MG63 (cell line): ENCODE results near the gene PPM1J. TPM values are rescaled to one million over a fixed set of nuclear protein-coding genes. Genes with fewer than 3 reads are reported as not detected.

Experiments used
- DNase-seq: peaks from one replicate; pipeline ENCODE4 v3.0.0-alpha.2; 2020
- H3K27me3 ChIP-seq: fragments of 250-450 bp; sonication (Bioruptor Pico); 2 replicates; pipeline ENCODE4 v1.5.1; 2020; ENCODE audit warnings: mild to moderate bottlenecking, moderate library complexity
- H3K36me3 ChIP-seq: fragments of 250-450 bp; sonication (Bioruptor Pico); 2 replicates; pipeline ENCODE4 v1.5.1; 2020; ENCODE audit warnings: mild to moderate bottlenecking, moderate library complexity
- H3K4me3 ChIP-seq: fragments of 250-450 bp; sonication (Bioruptor Pico); 2 replicates; pipeline ENCODE4 v1.5.1; 2020; ENCODE audit warnings: mild to moderate bottlenecking, moderate library complexity
- H3K9me3 ChIP-seq: fragments of 250-450 bp; sonication (Bioruptor Pico); 2 replicates; pipeline ENCODE4 v1.5.1; 2020; ENCODE audit warnings: mild to moderate bottlenecking, moderate library complexity
- total RNA-seq: library from RNA; depleted of rRNA; stranded (reverse); fragments of >200 nt; shearing (Covaris generic); gene quantifications from 2 replicates; pipeline ENCODE4 v1.2.3, GENCODE V29; 2014; ENCODE audit warnings: low replicate concordance

The PPM1J gene
- total RNA-seq, 1 experiment from 2014 or later: 2.7 TPM

DNA sequence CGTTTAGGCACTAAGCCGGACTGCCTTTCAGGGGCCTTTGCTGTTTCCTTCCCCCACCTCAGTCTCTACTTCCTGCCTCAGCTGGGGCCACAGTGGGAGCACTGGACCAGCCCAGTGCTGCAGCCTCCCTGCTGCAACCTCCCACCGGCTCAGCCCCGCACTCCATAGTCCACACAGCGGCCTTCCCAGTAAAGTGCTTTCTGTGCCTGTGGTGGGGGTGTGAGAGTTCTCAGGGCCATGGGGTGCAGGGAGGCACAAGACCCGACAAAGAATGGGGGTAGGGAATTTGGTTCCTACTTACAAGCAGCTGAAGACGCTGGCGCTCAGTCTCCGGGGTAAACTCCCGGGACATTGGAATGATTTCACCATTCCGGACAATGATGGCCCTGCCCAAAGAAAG, 3.5 kb downstream of the PPM1J start:
- no peaks in the 10 kb centered on the region; the same call in 1 of the 2 replicates for H3K36me3 ChIP-seq
- H3K27me3 ChIP-seq: peaks cover 5% of the 10 kb centered on the region; the same call in 1 of the 2 replicates
- no peaks in the 10 kb centered on the region for H3K9me3 ChIP-seq
- DNase-seq: no peak
- H3K4me3 ChIP-seq: no peak overlapping the region

- H3K4me3 ChIP-seq: no peak overlapping the region
- no peaks in the 10 kb centered on the region for H3K9me3 ChIP-seq
- H3K36me3 ChIP-seq: peaks cover under 1% of the 10 kb centered on the region; the same call in 1 of the 2 replicates
- no peak for DNase-seq
- H3K27me3 ChIP-seq: peaks cover 5% of the 10 kb centered on the region; the same call in 1 of the 2 replicates
Measured at GRCh38 chr1:112711041-112711440, 4.1 kb downstream of the PPM1J start.

DNA sequence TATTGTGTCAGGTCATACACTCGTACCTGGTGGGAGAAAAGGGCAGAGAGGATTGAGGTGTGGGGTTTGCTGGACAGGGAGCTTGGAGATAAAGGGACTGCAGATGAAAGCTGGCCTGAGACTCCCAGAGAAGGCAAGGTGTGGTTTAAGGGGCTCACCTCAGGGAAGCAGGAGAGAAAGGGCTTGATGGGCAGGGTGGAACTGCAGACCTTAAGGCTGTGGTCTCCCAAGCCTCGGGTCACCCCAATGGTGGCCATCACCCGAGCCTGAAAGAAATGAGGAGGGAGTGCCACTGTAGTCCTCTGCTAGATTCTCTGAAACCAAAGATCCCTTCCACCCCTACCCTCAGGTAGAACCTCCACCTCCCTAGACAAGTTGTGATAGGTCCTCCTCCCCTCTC, 4.5 kb downstream of the PPM1J start:
- Histone ChIP-seq H3K9me3 (no peaks in the 10 kb centered on the region), H3K4me3 (no peak overlapping the region), H3K36me3 (peaks cover 5% of the 10 kb centered on the region; the same call in 1 of the 2 replicates), H3K27me3 (peaks cover 5% of the 10 kb centered on the region; the same call in 1 of the 2 replicates)
- no peak for DNase-seq

GRCh38 chr1:112710159-112710558, 5.0 kb downstream of the PPM1J start:
- H3K9me3 ChIP-seq: no peaks in the 10 kb centered on the region
- H3K4me3 ChIP-seq: no peak overlapping the region
- H3K36me3 ChIP-seq: peaks cover 9% of the 10 kb centered on the region; the same call in 1 of the 2 replicates
- peaks cover 5% of the 10 kb centered on the region; the same call in 1 of the 2 replicates for H3K27me3 ChIP-seq
- no peak for DNase-seq

- DNase-seq: no peak
Measured at GRCh38 chr1:112708489-112708888, 6.6 kb downstream of the PPM1J start.

DNA sequence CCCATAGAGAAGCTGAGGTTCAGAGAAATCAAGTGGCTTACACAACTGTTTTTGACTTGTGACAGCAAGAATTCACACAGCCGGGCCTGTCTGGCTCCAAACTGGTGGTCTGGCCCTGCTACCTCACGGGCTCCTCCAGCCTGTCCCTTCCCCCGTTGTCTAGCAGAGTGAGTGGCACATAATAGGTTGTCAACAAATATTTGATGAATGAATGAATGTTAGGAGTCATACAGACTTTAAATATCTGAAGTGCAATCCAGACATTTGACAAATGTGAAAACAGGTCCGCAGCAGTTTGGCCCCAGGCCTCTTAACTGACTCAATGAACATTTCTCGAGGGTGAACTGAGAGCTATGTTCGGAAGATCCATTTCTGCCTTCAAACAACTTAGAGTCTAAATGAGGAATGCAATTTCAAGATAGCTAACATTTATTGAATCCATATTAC, 7.1 kb downstream of the PPM1J start:
- Histone ChIP-seq H3K36me3 (peaks cover 23% of the 10 kb centered on the region), H3K27me3 (no peaks in the 10 kb centered on the region), H3K4me3 (no peak overlapping the region), H3K9me3 (no peaks in the 10 kb centered on the region)
- DNase-seq: no peak

More at GRCh38 chr1:112708489-112708888, 6.6 kb downstream of the PPM1J start:
- Histone ChIP-seq H3K36me3 (peaks cover 20% of the 10 kb centered on the region), H3K27me3 (no peaks in the 10 kb centered on the region), H3K4me3 (no peak overlapping the region), H3K9me3 (no peaks in the 10 kb centered on the region)

- Histone ChIP-seq H3K4me3 (peak overlapping the region; percentile 82), H3K36me3 (peaks cover 29% of the 10 kb centered on the region), H3K9me3 (no peaks in the 10 kb centered on the region), H3K27me3 (no peaks in the 10 kb centered on the region)
- peak; percentile 93 for DNase-seq
Measured at GRCh38 chr1:112707221-112708001, 7.7 kb downstream of the PPM1J start.

DNA sequence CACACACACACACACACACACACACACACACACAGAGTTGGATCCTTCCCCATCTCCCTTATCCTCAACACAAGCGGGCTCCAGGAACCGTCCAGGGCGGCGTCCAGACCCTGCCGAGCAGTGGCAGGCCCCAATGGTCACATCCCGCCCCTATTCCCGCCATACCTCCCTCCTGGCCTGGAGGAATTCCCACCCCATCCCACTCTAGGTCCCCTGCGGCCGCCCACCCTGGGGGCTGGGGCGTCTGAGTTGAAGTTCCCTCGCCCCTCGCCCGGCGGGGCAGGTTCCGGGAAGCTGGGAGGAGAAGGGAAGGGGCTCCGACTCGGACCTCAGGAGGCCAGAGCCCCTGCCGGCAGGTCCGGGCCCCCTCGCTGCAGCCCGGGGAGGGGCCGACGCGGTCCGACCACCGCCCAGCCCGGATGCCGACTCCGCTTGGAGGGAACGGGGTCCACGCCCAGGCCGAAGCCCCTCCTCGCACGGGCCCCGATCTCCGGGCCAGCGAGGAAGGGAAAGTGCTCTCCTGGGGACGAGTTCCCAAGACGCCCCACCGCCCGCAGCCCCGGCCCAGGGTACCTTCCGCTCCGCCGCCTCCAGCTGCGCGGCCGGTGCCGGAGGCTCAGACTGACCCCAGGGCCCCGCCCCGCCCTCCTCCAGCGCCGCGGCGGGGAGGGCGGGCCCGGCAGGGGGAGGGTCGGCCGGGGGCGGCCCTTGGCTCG, 8.5 kb downstream of the PPM1J start, which contains the start of gene RHOC:
Gene RHOC (minus strand): TSS at position 623 of the 716 bp plus-strand sequence. CDS start 3,328 bp downstream, outside the sequence.
- Histone ChIP-seq H3K36me3 (peaks cover 37% of the 10 kb centered on the region), H3K9me3 (no peaks in the 10 kb centered on the region), H3K27me3 (no peaks in the 10 kb centered on the region), H3K4me3 (peak within 1 kb of the TSS; percentile 82)
- DNase-seq: peak; percentile 76

- Histone ChIP-seq H3K4me3 (peak overlapping the region; percentile 82), H3K36me3 (peaks cover 52% of the 10 kb centered on the region), H3K9me3 (no peaks in the 10 kb centered on the region), H3K27me3 (no peaks in the 10 kb centered on the region)
- DNase-seq: peak; percentile 99
Measured at GRCh38 chr1:112704934-112705627, 10.1 kb downstream of the PPM1J start.

DNA sequence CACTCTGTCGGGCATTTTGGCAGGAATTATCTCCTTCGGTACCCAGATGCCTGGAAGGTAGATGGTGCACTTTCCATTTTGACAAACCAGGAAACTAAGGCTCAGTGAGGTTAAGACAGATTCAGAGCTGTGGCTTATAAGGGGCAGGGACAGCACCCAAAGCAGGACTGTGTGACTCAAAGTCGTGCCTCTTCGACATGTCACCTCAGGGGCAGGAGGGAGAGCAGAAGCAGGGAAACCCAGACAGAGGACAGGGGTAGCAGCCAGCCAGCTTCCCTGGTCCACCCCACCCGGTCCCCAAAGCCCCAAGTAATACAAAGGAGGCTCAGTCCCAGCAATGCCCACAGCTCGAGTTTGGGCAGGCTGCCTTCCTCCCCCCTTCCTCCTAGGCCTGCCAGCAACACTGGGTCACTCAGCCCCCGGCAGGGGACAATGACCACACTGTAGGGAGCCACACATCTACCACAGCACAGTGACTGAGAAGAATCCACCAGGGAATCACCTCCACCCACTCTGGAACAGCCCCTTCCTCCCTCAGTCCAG, 10.7 kb downstream of the PPM1J start:
- no peak for DNase-seq
- Histone ChIP-seq H3K4me3 (peak overlapping the region; percentile 82), H3K9me3 (no peaks in the 10 kb centered on the region), H3K27me3 (no peaks in the 10 kb centered on the region), H3K36me3 (peaks cover 58% of the 10 kb centered on the region)

DNA sequence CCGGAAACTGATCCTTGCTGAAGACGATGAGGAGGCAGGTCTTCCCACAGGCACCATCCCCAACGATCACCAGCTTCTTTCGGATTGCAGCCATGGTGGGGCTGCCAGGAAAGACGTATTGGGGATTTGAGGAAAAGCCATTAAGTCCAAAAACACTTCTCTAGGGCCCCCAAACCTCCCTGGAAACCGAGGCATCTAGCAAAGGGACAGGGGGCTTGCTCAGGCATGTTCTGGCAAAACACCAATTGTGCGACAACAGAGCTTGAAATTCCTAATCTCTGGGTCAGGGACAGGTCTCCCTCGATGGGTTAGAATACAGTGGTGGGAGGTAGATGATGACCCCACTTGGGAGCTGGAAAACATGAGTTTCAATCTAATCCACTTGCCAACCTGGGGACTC, 11.4 kb downstream of the PPM1J start:
- peaks cover 65% of the 10 kb centered on the region for H3K36me3 ChIP-seq
- no peaks in the 10 kb centered on the region for H3K9me3 ChIP-seq

GRCh38 chr1:112702420-112703261, 12.5 kb downstream of the PPM1J start:
- no peak for DNase-seq
- H3K27me3 ChIP-seq: no peaks in the 10 kb centered on the region
- H3K4me3 ChIP-seq: no peak overlapping the region
- no peaks in the 10 kb centered on the region for H3K9me3 ChIP-seq
- peaks cover 75% of the 10 kb centered on the region for H3K36me3 ChIP-seq

More for the DNA sequence above, 11.4 kb downstream of the PPM1J start:
- no peak for DNase-seq
- no peak overlapping the region for H3K4me3 ChIP-seq
- no peaks in the 10 kb centered on the region for H3K27me3 ChIP-seq

DNA sequence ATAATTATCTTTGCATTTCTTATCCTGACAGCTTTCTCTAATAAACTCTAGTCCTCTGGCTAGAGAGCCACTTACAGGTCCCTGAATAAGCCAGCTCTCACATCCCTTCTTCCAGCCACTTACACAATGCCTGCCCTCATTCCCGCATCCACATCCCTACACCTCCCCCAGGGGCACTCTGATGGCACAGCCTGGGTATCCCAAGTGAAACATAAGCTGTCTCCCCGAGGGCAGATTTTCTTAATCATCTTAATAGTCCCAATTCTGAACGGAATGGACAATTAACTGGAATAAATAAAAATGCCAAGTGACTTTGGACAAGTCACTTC, 13.1 kb downstream of the PPM1J start:
- Histone ChIP-seq H3K27me3 (no peaks in the 10 kb centered on the region), H3K4me3 (no peak overlapping the region), H3K36me3 (peaks cover 81% of the 10 kb centered on the region), H3K9me3 (no peaks in the 10 kb centered on the region)
- no peak for DNase-seq

DNA sequence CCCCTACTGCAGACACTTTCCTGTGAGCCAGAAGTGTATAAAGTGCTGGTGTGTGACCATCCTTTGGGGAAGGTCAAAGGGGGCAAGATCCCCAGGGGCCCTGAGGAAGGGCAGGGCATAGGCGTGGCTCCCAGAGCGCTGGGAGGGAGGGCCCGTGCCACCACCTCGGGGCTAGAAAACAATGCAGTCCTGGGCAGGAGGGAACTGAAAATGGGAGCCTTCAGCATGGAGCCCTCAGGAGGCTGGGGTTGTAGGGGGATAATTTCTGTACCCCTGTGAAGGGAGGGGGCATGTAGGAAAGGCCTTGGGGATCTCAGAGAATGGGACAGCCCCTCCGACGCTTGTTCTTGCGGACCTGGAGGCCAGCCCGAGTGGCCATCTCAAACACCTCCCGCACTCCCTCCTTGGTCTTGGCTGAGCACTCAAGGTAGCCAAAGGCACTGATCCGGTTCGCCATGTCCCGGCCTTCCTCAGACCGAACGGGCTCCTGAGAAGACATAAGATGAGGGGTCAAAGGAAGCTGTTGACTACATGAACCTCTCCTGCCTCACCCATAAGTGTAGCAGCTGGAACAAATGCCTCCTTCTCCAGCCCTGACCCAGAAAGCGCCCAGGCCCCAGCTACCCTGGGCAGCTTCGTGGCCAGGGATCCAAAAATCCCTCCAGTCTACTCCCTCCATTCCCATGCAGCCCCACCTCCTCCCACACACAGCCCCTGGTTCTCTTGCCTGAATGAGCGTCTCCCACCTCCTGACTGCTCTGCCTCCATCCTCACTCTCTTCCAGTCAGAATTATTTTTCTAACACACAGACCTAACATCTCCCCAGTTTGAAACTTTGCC, 13.7 kb downstream of the PPM1J start:
- Histone ChIP-seq H3K27me3 (no peaks in the 10 kb centered on the region), H3K36me3 (peaks cover 87% of the 10 kb centered on the region), H3K9me3 (no peaks in the 10 kb centered on the region), H3K4me3 (no peak overlapping the region)
- DNase-seq: no peak
